Panc1 (cell line): Measurements from ENCODE around the gene DENND10.

Source experiments
- POLR2AphosphoS5 ChIP-seq: IDR thresholded peaks from 2 replicates; pipeline ENCODE4 v1.6.1; 2012; ENCODE audit warnings: mild to moderate bottlenecking, low read depth, low read length, moderate library complexity
- SIN3A ChIP-seq: IDR thresholded peaks from 2 replicates; pipeline ENCODE4 v1.6.1; 2012; ENCODE audit warnings: low read depth, mild to moderate bottlenecking, low read length, moderate library complexity, borderline replicate concordance; ENCODE audit not compliant: insufficient read depth
- TF ChIP-seq, protein P1 (sequence below): fragments of 450-650 bp; IDR thresholded peaks from 2 replicates; pipeline ENCODE4 v1.5.1; 2017; ENCODE audit warnings: mild to moderate bottlenecking
- TF ChIP-seq, protein P2 (sequence below), 2 experiments: IDR thresholded peaks; 2 replicates each; pipeline ENCODE4 v1.6.1; 2011 to 2012; ENCODE audit warnings: low read depth in 2 of 2, control low read depth in 1 of 2, low read length in 1 of 2, mild to moderate bottlenecking in 1 of 2, moderate library complexity in 1 of 2; ENCODE audit not compliant: insufficient read depth in 1 of 2

- no peak; the same call in 1 of the 2 replicates for TF ChIP-seq POLR2AphosphoS5
- TF ChIP-seq, protein P1, sequence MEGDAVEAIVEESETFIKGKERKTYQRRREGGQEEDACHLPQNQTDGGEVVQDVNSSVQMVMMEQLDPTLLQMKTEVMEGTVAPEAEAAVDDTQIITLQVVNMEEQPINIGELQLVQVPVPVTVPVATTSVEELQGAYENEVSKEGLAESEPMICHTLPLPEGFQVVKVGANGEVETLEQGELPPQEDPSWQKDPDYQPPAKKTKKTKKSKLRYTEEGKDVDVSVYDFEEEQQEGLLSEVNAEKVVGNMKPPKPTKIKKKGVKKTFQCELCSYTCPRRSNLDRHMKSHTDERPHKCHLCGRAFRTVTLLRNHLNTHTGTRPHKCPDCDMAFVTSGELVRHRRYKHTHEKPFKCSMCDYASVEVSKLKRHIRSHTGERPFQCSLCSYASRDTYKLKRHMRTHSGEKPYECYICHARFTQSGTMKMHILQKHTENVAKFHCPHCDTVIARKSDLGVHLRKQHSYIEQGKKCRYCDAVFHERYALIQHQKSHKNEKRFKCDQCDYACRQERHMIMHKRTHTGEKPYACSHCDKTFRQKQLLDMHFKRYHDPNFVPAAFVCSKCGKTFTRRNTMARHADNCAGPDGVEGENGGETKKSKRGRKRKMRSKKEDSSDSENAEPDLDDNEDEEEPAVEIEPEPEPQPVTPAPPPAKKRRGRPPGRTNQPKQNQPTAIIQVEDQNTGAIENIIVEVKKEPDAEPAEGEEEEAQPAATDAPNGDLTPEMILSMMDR, result no peak
- TF ChIP-seq, protein P2, sequence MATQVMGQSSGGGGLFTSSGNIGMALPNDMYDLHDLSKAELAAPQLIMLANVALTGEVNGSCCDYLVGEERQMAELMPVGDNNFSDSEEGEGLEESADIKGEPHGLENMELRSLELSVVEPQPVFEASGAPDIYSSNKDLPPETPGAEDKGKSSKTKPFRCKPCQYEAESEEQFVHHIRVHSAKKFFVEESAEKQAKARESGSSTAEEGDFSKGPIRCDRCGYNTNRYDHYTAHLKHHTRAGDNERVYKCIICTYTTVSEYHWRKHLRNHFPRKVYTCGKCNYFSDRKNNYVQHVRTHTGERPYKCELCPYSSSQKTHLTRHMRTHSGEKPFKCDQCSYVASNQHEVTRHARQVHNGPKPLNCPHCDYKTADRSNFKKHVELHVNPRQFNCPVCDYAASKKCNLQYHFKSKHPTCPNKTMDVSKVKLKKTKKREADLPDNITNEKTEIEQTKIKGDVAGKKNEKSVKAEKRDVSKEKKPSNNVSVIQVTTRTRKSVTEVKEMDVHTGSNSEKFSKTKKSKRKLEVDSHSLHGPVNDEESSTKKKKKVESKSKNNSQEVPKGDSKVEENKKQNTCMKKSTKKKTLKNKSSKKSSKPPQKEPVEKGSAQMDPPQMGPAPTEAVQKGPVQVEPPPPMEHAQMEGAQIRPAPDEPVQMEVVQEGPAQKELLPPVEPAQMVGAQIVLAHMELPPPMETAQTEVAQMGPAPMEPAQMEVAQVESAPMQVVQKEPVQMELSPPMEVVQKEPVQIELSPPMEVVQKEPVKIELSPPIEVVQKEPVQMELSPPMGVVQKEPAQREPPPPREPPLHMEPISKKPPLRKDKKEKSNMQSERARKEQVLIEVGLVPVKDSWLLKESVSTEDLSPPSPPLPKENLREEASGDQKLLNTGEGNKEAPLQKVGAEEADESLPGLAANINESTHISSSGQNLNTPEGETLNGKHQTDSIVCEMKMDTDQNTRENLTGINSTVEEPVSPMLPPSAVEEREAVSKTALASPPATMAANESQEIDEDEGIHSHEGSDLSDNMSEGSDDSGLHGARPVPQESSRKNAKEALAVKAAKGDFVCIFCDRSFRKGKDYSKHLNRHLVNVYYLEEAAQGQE (IDR thresholded peaks at IDR 0.05; ENCODE audit: insufficient read depth in 1 of 2, low read depth in 2 of 2, low read length in 1 of 2), result no peak
- no peak for TF ChIP-seq SIN3A
Measured at GRCh38 chr10:119070395-119071165, 33.3 kb upstream of the DENND10 start.
